NOMO-1 treated with DMSO at 0.1 percent for 48 hours (cell line): Measurements from ENCODE around the gene CCRL2.

Source experiments
- DNase-seq: peaks from one replicate; lab custom pipeline; 2025; ENCODE audit not compliant: unreplicated experiment; lab: John Stamatoyannopoulos, UW

CCRL2 gene, protein sequence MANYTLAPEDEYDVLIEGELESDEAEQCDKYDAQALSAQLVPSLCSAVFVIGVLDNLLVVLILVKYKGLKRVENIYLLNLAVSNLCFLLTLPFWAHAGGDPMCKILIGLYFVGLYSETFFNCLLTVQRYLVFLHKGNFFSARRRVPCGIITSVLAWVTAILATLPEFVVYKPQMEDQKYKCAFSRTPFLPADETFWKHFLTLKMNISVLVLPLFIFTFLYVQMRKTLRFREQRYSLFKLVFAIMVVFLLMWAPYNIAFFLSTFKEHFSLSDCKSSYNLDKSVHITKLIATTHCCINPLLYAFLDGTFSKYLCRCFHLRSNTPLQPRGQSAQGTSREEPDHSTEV

DNA sequence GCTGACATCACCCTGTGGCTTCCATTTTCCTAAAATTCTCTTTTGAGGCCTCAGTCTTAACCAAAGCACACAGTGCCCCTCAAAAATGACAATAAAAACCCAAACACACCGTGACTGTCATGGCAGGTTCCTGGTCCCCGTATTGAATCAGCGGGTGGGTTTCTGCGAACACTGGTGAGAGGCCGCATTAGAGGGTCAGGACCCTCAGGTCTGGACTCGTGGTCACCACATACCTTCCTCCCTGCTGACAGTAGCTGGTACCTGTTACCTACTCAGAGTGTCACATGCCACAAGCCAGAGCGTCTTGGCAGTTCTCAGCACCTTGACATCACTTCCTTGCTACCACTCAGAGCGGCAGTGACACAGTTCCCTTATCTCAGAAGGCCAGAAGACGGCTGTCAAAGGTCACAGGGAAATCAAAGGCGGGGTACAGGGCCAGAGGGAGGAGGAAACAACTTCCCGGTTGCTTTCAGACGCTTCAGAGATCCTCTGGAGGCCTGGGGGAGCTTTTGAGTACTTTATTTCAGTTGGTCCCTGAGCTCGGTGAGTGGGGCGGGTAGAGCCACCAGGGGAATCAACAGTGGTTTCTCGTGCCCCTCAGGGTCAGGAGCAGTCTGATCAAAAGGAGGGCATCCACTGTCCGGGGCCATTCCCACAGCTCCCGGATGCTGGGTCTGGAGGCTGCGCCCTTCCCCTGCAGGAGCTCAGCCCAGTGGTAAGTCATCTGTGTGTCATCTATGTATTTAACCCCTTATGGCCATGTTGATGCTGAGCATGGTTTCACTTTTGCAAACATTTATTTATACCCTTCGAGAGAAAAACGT is at the start of gene CCRL2, which contains the start of gene CCR5AS:
TSS of gene CCRL2 (plus strand) at position 472 of the 824 bp plus-strand sequence. CDS start 821 bp downstream, outside the sequence.
TSS of gene CCR5AS (minus strand) at position 279 of the 824 bp plus-strand sequence.
- DNase-seq: peak; percentile 61

DNA sequence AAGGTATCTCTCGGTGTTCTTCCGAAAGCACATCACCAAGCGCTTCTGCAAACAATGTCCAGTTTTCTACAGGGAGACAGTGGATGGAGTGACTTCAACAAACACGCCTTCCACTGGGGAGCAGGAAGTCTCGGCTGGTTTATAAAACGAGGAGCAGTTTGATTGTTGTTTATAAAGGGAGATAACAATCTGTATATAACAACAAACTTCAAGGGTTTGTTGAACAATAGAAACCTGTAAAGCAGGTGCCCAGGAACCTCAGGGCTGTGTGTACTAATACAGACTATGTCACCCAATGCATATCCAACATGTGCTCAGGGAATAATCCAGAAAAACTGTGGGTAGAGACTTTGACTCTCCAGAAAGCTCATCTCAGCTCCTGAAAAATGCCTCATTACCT is 48.6 kb upstream of the CCRL2 start:
- no peak for DNase-seq

DNA sequence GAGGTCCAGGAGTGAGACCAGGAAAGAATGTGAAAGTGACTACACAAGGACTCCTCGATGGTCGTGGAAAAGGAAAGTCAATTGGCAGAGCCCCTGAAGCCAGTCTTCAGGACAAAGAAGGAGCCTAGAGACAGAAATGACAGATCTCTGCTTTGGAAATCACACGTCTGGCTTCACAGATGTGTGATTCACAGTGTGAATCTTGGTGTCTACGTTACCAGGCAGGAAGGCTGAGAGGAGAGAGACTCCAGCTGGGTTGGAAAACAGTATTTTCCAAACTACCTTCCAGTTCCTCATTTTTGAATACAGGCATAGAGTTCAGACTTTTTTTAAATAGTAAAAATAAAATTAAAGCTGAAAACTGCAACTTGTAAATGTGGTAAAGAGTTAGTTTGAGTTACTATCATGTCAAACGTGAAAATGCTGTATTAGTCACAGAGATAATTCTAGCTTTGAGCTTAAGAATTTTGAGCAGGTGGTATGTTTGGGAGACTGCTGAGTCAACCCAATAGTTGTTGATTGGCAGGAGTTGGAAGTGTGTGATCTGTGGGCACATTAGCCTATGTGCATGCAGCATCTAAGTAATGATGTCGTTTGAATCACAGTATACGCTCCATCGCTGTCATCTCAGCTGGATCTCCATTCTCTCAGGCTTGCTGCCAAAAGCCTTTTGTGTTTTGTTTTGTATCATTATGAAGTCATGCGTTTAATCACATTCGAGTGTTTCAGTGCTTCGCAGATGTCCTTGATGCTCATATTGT is 47.1 kb upstream of the CCRL2 start:
- no peak for DNase-seq

DNA sequence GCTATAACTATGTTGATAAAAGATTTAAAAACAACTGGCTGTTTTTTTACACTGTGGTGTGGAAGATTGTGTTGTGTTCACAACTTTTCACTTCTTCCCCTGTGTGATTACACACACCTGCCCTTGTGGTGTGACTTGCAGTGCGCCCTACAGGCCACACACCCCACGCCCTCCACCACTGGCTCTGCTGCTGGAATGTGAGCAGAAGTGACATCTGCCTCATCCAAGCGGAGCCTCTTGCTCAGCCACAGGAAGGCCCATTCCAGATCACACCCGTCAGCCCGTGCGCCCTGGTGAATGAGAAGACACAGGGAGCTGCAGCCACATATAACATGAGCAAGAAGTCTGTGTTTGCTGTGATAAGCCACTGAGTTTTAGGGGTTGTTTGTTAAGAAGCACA is 46.2 kb upstream of the CCRL2 start:
- DNase-seq: no peak

DNA sequence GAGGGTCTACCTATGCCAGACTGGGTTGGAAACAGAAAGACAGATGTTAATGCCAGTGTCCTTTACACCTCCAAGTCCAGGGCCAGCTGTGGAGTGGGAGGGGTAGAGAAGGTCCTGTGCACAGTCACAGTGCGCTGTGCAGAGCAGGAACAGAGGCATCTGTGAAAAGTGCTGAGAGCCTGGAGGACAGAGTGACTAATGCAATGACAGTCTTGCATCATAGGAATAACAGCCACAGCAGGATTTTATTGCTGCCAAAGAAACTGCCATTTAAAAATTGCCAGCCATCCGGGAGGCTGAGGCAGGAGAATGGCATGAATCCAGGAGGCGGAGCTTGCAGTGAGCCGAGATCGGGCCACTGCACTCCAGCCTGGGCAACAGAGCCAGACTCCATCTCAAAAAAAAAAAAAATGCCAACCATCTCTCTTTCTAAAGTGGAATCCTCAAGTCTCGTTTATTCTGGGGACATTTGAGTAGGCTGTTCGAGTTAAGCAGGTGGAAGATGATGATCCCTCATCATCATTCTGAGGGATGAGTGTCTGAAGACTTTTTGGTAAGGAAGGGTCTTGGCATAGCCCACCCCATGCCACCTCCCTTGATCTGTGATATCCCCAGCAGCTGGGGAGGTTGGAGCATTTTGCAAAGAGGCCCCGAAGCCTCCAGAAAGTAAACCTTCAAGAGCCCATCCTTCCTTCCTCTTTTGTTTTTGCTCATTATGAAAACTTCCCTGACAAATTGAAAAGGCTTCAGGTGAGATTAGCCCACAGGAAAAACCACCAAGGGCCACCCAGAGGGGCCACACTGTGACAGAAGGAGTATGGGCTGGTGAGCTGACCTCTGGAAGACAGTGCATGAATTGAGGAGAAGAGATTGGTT is 45.4 kb upstream of the CCRL2 start:
- DNase-seq: peak; percentile 93

DNA sequence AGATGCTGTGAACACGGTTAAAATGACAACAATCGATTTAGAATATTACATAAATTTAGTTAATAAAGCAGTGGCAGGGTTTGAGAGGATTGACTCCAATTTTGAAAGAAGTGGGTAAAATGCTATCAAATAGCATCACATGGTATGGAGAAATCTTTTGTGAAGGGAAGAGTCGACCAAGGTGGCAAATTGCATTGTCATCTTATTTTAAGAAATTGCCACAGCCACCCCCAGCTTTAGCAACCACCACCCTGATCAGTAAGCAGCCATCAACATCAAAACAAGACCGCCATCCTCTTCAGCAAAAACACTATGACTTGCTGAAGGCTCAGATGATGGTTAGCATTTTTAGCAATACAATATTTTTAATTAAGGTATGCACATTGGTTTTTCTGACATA is 42.0 kb upstream of the CCRL2 start:
- DNase-seq: no peak

DNA sequence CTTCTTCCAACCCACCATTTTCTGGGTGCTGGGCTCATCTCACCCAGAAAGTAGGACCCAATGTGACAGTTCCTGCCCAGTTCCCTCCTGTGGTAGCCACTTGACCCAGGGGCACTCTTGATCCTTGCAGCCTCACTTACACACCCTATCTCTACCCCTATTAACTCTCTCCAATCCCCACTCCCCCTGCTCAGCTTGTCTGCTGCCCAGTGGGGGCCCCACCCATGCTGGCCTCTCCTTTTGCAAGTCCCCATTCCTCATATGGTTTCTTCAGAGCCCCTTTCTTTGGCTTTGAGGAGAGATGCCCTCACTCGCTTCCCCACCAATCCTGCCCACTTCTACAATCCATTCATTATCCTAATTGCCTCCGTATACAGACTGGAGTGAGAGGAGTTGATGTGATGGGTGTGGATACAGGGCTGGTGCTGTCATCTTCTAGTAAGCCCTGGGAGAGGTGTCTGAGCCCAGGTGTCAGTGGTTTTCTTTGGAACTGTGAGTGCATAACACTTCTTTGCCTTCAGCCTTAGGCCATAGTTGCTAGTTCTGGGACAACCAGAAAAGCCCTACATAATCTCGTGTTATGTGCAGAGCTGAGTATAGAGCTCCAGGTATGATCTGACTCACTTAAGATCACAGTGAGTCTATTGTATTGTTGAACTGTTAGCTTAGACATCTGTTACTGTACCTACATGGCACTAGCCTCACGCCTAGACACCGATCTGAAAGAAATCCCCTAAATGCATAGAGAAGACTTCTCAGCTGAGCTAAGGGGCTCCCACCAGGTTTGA is 41.1 kb upstream of the CCRL2 start:
- no peak for DNase-seq

DNA sequence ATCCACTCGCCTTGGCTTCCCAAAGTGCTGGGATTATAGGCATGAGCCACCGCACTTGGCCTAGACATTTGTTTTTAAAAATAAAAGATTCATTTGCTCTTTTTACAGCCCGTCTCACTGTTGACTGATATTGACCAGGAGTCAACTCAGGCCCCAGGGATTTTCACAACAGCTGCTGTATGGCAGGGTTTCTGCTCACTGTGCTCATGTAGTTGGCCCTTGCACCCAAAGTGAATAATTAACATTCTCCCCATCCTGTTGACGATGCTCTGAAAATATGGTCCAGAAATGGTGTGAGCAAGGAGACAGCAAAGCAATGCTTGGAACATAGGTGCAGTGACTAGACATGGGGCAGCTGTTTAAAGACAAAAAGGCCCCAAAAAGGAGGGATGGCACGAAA is 39.2 kb upstream of the CCRL2 start:
- no peak for DNase-seq

DNA sequence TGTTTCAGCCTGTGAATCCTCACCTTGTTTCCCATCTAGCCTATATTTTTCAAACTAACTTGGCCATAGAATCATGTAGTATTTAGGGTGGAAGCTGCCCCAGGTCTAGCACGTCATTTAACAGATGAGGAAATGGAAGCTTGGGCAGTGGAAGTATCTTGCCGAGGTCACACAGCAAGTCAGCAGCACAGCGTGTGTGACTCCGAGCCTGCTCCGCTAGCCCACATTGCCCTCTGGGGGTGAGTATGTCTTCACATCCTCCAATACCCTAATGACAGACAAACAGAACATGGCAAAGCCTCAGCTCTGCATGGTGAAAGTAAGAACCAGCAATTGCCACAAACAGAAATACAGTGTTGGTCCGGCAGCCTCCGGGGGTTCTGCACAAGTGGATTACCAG is 38.5 kb upstream of the CCRL2 start:
- DNase-seq: peak; percentile 97

DNA sequence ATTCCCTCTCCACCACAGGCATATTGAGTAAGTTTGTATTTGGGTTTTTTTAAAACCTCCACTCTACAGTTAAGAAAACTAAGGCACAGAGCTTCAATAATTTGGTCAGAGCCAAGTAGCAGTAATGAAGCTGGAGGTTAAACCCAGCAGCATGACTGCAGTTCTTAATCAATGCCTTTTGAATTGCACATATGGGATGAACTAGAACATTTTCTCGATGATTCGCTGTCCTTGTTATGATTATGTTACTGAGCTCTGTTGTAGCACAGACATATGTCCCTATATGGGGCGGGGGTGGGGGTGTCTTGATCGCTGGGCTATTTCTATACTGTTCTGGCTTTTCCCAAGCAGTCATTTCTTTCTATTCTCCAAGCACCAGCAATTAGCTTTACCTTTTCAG is 37.9 kb upstream of the CCRL2 start:
- DNase-seq: no peak

DNA sequence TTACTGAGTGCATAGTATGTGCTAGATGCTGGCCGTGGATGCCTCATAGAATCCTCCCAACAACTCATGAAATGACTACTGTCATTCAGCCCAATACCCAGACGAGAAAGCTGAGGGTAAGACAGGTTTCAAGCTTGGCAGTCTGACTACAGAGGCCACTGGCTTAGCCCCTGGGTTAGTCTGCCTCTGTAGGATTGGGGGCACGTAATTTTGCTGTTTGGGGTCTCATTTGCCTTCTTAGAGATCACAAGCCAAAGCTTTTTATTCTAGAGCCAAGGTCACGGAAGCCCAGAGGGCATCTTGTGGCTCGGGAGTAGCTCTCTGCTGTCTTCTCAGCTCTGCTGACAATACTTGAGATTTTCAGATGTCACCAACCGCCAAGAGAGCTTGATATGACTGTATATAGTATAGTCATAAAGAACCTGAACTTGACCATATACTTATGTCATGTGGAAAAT is 37.4 kb upstream of the CCRL2 start:
- DNase-seq: no peak

DNA sequence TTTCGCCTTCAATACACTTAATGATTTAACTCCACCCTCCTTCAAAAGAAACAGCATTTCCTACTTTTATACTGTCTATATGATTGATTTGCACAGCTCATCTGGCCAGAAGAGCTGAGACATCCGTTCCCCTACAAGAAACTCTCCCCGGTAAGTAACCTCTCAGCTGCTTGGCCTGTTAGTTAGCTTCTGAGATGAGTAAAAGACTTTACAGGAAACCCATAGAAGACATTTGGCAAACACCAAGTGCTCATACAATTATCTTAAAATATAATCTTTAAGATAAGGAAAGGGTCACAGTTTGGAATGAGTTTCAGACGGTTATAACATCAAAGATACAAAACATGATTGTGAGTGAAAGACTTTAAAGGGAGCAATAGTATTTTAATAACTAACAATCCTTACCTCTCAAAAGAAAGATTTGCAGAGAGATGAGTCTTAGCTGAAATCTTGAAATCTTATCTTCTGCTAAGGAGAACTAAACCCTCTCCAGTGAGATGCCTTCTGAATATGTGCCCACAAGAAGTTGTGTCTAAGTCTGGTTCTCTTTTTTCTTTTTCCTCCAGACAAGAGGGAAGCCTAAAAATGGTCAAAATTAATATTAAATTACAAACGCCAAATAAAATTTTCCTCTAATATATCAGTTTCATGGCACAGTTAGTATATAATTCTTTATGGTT is 36.1 kb upstream of the CCRL2 start, which contains the start of gene CCR5:
TSS of gene CCR5 (plus strand) at position 108 of the 680 bp plus-strand sequence. CDS start 1,957 bp downstream, outside the sequence.
- DNase-seq: peak; percentile 58

DNA sequence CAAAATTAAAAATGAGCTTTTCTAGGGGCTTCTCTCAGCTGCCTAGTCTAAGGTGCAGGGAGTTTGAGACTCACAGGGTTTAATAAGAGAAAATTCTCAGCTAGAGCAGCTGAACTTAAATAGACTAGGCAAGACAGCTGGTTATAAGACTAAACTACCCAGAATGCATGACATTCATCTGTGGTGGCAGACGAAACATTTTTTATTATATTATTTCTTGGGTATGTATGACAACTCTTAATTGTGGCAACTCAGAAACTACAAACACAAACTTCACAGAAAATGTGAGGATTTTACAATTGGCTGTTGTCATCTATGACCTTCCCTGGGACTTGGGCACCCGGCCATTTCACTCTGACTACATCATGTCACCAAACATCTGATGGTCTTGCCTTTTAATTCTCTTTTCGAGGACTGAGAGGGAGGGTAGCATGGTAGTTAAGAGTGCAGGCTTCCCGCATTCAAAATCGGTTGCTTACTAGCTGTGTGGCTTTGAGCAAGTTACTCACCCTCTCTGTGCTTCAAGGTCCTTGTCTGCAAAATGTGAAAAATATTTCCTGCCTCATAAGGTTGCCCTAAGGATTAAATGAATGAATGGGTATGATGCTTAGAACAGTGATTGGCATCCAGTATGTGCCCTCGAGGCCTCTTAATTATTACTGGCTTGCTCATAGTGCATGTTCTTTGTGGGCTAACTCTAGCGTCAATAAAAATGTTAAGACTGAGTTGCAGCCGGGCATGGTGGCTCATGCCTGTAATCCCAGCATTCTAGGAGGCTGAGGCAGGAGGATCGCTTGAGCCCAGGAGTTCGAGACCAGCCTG is 35.3 kb upstream of the CCRL2 start:
- no peak for DNase-seq

DNA sequence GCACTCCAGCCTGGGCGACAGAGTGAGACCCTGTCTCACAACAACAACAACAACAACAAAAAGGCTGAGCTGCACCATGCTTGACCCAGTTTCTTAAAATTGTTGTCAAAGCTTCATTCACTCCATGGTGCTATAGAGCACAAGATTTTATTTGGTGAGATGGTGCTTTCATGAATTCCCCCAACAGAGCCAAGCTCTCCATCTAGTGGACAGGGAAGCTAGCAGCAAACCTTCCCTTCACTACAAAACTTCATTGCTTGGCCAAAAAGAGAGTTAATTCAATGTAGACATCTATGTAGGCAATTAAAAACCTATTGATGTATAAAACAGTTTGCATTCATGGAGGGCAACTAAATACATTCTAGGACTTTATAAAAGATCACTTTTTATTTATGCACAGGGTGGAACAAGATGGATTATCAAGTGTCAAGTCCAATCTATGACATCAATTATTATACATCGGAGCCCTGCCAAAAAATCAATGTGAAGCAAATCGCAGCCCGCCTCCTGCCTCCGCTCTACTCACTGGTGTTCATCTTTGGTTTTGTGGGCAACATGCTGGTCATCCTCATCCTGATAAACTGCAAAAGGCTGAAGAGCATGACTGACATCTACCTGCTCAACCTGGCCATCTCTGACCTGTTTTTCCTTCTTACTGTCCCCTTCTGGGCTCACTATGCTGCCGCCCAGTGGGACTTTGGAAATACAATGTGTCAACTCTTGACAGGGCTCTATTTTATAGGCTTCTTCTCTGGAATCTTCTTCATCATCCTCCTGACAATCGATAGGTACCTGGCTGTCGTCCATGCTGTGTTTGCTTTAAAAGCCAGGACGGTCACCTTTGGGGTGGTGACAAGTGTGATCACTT is 34.3 kb upstream of the CCRL2 start:
- peak; percentile 71 for DNase-seq

DNA sequence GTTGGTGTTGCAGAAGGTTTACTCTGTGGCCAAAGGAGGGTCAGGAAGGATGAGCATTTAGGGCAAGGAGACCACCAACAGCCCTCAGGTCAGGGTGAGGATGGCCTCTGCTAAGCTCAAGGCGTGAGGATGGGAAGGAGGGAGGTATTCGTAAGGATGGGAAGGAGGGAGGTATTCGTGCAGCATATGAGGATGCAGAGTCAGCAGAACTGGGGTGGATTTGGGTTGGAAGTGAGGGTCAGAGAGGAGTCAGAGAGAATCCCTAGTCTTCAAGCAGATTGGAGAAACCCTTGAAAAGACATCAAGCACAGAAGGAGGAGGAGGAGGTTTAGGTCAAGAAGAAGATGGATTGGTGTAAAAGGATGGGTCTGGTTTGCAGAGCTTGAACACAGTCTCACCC is 32.3 kb upstream of the CCRL2 start:
- DNase-seq: no peak

DNA sequence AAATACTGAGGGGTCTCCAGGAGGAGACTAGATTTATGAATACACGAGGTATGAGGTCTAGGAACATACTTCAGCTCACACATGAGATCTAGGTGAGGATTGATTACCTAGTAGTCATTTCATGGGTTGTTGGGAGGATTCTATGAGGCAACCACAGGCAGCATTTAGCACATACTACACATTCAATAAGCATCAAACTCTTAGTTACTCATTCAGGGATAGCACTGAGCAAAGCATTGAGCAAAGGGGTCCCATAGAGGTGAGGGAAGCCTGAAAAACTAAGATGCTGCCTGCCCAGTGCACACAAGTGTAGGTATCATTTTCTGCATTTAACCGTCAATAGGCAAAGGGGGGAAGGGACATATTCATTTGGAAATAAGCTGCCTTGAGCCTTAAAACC is 31.8 kb upstream of the CCRL2 start:
- no peak for DNase-seq

DNA sequence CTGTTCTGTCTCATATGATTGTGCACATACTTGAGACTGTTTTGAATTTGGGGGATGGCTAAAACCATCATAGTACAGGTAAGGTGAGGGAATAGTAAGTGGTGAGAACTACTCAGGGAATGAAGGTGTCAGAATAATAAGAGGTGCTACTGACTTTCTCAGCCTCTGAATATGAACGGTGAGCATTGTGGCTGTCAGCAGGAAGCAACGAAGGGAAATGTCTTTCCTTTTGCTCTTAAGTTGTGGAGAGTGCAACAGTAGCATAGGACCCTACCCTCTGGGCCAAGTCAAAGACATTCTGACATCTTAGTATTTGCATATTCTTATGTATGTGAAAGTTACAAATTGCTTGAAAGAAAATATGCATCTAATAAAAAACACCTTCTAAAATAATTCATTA is 31.2 kb upstream of the CCRL2 start:
- no peak for DNase-seq
